GM13977 (cell line): ENCODE measurements around the gene MS4A2.
"Not testable (repeated sequence)": the region's sequence is repeated elsewhere in the genome, so short reads cannot be mapped to it uniquely, and the experiment has no call there.

Source experiments
- DNase-seq: peaks from one replicate; pipeline ENCODE4 v3.0.0; 2012; ENCODE audit warnings: low spot score
- in situ Hi-C: fragments of 300-500 bp; cut with MboI; formaldehyde crosslinking; loops from one replicate; pipeline ENCODE4 v1.12.0; 2022; ENCODE audit warnings: low sequenced_read_pairs, low pct_unique_long_range_greater_than_20kb, mixed read lengths, inconsistent platforms; ENCODE audit not compliant: unreplicated experiment
- TF ChIP-seq, protein P1 (sequence below): IDR thresholded peaks from 2 replicates; pipeline ENCODE4 v1.5.1; 2012; ENCODE audit warnings: mild to moderate bottlenecking, control low read depth; ENCODE audit not compliant: insufficient read depth; ENCODE audit errors: extremely low read depth, missing control alignments

Gene MS4A2

GRCh38 chr11:60121264-60121663 is 32.8 kb downstream of the MS4A2 start:
- TF ChIP-seq, protein P1, sequence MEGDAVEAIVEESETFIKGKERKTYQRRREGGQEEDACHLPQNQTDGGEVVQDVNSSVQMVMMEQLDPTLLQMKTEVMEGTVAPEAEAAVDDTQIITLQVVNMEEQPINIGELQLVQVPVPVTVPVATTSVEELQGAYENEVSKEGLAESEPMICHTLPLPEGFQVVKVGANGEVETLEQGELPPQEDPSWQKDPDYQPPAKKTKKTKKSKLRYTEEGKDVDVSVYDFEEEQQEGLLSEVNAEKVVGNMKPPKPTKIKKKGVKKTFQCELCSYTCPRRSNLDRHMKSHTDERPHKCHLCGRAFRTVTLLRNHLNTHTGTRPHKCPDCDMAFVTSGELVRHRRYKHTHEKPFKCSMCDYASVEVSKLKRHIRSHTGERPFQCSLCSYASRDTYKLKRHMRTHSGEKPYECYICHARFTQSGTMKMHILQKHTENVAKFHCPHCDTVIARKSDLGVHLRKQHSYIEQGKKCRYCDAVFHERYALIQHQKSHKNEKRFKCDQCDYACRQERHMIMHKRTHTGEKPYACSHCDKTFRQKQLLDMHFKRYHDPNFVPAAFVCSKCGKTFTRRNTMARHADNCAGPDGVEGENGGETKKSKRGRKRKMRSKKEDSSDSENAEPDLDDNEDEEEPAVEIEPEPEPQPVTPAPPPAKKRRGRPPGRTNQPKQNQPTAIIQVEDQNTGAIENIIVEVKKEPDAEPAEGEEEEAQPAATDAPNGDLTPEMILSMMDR = no peak
- in situ Hi-C loops = no loop called here
- DNase-seq = no peak

DNA sequence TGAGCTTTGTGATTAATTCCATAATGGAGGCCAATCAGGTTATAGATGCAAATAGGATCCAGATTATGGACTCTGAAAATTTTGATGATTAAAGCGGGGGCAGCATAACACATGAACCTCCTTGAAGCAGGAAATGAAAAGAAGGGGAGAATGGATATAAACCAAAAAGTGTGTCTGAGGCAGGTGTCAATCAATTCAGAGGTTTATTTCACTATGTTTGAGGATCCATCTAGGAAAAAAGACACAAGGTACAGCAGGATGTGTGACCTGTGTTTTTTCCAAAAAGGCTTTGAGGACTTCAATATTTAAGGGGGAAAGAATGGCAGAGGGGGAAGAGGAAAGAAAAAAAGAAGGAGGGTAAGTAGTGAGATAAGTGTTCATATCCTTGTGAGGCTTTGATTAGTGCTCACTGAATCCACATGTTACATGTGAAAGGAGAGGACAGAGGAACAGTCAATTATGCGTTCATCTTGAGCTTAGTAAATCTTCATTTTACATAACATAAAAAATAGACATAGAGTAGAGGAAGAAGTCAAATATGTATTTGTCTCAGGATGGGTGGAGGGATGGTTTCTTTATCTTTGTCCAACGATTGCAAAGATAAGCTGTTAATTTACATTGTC is 34.1 kb downstream of the MS4A2 start:
- TF ChIP-seq, protein P1 = no peak
- in situ Hi-C loops = no loop called here
- DNase-seq = no peak

DNA sequence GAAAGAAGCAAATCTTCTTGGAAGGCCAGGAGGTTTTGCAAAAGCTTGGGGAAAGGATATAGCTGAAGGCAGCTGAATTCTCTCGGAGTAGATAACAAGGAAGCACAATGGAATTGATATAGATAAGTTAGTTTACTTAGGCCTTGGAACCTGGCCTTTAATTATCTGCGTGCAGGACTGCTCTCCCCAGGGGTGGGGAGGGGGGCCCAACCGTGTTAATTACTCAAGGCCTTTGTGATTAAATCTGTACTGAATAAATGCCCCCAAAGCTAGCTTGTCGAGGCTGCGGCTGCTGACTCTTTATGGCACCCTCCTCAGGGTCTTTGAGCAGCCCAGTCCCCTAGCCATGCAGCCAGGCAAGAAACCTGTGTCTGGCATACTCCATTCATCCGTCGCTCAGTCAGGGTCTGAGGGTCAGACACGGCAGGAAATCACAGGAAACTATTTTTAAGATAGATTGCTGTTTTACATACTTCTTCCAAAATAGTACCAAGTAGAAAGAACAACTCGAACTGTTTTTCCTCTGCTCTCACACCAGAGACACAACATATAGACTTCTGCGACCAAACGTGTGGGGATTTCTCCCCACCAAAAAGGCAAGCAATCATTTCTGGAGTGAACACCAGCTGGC is 36.5 kb downstream of the MS4A2 start:
- DNase-seq = no peak
- in situ Hi-C loops = no loop called here
- TF ChIP-seq, protein P1 = no peak

DNA sequence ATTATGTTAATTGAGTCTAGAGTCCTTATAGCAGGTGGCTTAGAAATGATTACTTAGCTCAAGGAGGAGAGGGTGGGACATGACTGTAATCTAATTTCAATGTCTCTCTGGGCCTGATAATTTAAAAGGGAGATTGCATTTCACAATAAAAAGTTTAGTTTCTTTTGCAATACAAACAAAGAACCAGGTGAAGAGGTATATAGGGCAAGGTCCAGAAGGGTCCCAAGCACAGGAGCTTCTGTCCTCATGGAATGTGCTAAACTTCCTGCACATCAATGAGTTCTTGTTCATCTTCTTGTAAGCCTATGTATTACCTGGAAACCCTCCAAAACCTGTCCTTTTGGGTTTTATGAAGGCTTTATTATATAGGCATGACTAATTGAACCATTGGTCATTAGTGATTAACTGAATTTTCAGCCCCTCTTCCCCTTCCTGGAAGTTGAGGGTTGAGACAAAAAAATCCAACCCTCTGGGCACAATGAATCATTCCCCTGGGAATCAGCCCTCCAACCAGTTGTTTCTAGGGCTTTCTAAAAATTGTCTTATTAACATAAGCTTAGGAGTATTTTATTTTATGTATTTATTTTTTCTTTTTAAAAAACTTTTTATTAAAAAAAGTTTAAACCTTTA is 37.6 kb downstream of the MS4A2 start:
- no peak for DNase-seq
- TF ChIP-seq, protein P1 = no peak
- in situ Hi-C loops = no loop called here

GRCh38 chr11:60127311-60127811 is 38.9 kb downstream of the MS4A2 start:
- in situ Hi-C loops = no loop called here
- no peak for DNase-seq
- TF ChIP-seq, protein P1 = no peak

DNA sequence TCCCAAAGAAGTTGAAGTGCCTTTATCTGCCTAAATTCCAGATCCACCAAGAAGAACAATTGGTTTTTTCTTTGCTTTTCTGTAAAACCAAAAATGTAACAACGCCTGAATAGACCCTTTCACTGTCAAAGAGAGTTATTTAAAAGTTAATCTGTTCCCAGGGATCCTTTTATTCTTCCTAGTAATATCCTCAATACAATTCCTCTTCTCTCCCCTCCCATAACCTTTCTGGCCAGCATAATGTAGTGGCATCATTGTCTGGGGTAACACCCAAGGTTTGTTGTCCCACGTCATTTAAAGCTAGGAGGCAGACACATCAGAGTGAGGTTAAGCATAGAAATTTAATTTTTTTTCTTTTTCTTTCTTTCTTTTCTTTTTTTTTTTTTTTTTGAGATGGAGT is 39.9 kb downstream of the MS4A2 start:
- no peak for DNase-seq
- in situ Hi-C loops = no loop called here
- TF ChIP-seq, protein P1 = no peak

DNA sequence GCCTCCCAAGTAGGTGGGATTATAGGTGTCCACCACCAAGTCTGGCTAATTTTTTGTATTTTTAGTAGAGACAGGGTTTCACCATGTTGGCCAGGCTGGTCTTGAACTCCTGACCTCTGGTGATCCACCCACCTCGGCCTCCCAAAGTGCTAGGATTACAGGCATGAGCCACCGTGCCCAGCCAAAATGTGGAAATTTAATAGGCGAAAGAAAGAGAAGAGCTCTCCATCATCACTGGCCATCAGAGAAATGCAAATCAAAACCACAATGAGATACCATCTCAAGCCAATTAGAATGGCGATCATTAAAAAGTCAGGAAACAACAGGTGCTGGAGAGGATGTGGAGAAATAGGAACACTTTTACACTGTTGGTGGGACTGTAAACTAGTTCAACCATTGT is 40.4 kb downstream of the MS4A2 start:
- DNase-seq, in situ Hi-C loops: not testable (repeated sequence)
